Superior temporal gyrus (tissue), 1 donor: ENCODE data around the gene C20orf141.
"Not testable (repeated sequence)": the region's sequence is repeated elsewhere in the genome, so short reads cannot be mapped to it uniquely, and the experiment has no call there.

Experiments
- DNase-seq: peaks from one replicate; pipeline ENCODE4 v3.0.0-alpha.2; 2016; ENCODE audit errors: extremely low spot score

The C20orf141 gene, protein sequence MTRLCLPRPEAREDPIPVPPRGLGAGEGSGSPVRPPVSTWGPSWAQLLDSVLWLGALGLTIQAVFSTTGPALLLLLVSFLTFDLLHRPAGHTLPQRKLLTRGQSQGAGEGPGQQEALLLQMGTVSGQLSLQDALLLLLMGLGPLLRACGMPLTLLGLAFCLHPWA

DNA sequence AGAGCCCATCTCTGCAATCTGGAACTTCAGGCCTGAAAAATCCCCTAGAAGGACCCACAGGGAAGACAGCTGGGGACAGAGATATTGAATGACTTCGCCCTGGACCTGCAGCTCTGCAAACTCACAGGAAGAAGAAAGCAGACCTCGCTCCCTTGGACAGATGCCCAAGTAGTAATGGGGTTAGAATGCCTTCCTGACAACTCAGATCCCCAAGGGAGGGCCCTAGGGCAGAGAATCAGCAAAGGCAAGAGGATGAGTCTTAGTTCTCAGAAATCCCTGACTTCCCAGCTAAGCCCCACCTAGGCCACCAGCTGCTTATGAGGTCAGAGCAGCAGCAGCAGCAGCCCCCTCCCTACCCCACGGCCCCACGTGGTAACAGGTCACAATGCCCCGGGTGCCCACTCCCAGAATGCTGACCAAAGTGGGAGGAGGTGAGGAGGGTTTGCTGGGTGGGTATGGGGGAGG lies at the start of gene C20orf141:
C20orf141 (plus strand) TSS at position 401 of the 465 bp plus-strand sequence. CDS start 198 bp downstream, outside the sequence.
- DNase-seq: no peak

- no peak for DNase-seq
Measured at GRCh38 chr20:2767768-2768631, 46.8 kb upstream of the C20orf141 start.

GRCh38 chr20:2768632-2769015 lies 46.2 kb upstream of the C20orf141 start:
- DNase-seq: no peak

- not testable (repeated sequence) for DNase-seq
Measured at GRCh38 chr20:2770091-2770490, 44.7 kb upstream of the C20orf141 start.

DNA sequence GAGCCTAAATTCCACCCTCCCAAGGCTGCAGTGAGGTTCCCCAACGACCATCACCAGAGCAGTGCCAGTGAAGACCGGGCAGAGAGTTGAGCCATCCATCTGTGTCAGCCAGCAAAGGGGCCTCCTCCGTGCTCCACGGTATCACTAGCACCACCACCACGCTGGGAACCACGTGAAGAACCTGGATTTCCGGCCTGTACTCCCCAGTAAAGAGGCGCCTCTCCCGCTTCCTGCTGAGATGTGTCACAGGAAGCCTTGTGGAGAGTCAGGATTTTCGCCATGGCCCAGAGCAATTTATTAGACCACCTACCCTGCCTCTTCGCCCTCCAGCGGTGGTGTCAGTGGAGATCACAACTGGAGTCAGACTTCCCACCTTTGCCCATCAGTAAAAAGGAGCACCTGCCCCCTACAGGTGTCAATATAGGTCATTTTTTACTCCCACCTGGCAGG lies 43.1 kb upstream of the C20orf141 start:
- DNase-seq: no peak

DNA sequence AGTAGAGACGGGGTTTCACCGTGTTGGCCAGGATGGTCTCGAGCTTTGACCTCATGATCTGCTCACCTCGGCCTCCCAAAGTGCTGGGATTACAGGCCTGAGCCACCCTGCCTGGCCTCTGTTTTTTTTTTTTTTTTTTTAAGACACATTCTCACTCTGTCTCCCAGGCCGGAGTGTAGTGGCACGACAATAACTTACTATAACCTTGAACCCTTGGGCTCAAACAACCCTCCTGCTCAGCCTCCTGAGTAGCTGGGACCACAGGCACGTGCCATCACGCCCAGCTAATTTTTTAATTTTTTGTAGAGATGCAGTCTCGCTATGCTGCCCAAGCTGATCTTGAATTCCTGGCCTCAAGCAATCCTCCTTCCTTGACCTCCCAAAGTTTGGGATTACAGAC lies 41.0 kb upstream of the C20orf141 start:
- no peak for DNase-seq

DNA sequence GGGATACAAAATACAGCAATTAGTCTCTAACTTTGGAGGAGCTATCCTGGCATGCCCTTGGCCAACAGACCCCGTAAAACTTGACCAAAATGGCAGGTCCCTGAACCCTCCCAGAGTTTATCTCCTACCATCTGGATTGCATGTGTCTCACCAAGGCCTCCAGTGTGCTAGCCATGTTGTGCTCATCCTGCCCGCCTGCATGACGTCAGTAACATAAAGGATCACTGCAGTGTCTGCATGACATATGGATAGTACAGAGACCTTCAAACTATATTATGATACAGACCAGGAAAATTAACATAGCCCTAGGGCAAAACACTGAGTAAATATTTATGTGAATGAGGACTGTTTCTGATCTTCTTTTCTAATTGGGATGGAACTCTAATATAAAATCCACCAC lies 39.6 kb upstream of the C20orf141 start:
- DNase-seq: no peak

DNA sequence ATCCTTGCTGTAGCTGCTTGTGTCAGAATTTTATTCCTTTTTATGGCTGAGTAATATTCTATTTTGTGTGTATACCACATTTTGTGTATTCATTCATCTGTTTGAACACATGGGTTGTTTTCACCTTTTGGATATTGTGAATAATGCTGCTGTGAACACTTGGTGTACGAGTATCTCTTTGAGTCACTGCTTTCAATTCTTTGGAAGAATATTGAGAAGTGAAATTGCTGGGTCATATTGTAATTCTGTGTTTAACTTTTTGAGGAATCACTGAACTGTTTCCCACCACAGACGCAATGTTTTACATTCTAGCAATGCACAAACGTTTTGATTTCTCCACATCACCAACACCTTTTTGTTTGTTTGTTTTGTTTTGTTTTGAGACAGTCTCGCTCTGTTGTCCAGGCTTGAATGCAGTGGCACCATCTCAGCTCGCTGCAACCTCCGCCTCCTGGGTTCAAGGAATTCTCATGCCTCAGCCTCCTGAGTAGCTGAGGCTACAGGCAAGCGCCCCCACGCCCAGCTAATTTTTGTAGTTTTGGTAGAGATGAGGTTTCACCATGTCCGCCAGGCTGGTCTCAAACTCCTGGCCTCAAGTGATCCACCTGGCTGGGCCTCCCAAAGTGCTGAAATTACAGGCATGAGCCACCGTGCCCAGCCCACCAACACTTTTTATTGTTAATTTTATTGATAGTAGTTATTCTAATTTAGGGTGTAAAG lies 36.0 kb upstream of the C20orf141 start:
- no peak for DNase-seq

- DNase-seq: no peak
Measured at GRCh38 chr20:2780948-2781347, 33.8 kb upstream of the C20orf141 start.

GRCh38 chr20:2783908-2784566 lies 30.8 kb upstream of the C20orf141 start:
- no peak for DNase-seq

- no peak for DNase-seq
Measured at GRCh38 chr20:2793471-2793870, 21.3 kb upstream of the C20orf141 start.

GRCh38 chr20:2794202-2794748 lies 20.5 kb upstream of the C20orf141 start:
- DNase-seq: no peak

DNA sequence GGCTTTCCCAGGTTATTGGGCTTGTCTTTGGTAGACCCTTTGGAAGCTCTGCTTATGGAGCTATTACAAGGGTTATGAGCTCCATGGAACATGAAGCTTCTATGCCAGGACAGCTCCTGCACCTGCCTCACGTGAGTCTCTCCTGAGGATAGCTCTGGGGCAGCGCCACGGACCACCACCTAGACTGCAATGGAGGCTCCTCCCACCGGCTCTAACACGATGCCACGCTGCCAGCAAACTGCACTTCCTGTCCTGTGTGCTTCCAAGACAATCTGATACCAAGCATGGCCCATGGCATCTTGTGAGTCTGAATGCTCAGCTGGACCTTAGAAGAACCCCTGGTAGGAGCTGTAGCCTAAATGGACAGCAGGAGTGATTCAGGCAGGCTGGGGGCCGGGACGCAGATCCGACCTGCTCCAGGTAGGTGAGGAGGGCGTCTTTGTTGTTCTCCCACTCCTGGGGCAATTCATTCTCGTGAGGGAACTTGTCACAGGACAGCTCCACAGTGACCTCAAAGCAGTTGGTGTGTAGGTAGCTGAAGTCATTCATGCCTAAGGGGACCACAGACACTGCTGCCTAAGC lies 19.8 kb upstream of the C20orf141 start:
- DNase-seq: no peak

DNA sequence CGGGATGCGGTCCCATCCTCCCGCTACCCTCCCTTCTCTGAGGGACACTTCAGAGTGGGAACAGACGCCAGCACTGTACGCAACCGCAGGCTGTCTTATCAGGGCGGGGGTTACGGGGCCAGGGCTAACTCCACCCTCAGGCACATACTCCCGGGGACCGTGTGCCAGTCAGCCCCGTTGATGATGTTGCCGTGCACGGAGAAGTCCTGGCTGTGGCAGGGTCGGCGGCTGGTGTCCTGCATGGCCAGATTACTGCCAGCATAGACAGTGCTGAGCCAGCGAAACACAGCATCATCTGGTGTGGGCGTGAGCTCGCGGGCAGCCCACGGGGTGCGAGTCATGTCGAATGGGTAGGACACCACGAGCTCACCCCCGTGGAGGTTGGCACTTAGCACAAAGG lies 19.3 kb upstream of the C20orf141 start:
- DNase-seq: no peak

GRCh38 chr20:2796011-2796660 lies 18.7 kb upstream of the C20orf141 start:
- no peak for DNase-seq

GRCh38 chr20:2797136-2797983 lies 17.4 kb upstream of the C20orf141 start:
- DNase-seq: no peak

DNA sequence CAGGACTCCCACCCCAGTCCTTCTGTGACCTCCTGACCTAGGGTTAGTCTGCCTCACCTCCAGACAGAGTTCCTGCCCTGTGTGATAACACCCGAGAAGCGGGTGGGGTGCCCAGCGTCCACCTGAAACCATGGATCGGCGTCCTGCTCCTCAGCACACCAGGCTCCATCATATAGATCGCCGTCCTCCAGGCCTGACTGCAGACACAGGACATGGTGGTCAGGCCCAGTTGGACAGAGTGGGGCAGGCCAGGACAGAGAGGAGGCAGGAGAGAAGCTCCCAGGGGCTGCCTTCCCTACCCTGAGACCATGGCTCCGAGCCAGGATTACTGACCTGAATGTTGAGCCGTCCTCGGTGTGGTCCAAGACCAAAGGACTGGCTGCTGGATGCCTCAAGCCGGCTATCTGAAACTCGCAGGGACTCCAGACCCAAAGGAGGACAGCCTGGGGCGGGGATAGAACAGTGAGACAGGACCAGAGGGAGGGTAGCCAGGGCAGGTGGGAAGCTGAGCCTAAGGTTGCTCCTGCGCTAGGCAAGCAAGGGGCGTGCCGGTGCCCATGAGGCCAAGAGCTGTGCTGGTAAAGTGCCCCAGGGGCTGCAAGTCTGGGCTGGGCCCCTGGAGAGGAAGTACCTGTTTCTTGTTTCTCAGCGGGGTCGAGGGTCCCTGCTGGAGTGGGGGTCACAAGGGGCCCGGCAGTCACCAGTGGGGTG lies 16.5 kb upstream of the C20orf141 start:
- DNase-seq: no peak

GRCh38 chr20:2798814-2799213 lies 16.0 kb upstream of the C20orf141 start:
- DNase-seq: no peak

GRCh38 chr20:2799271-2799670 lies 15.5 kb upstream of the C20orf141 start:
- DNase-seq: no peak
